Prostate gland (tissue), 2 donors: ENCODE measurements around the gene EPS8L3. TPM values are rescaled to one million over a fixed set of nuclear protein-coding genes. Genes with fewer than 3 reads are reported as not detected.

Source experiments
- DNase-seq: peaks from one replicate; pipeline ENCODE4 v3.0.0-alpha.2; 2019; ENCODE audit warnings: low spot score
- H3K27ac ChIP-seq, 2 donors: fragments of 200-600 bp; sonication (generic); 2 replicates each; pipeline ENCODE4 v1.5.1; 2017 to 2019
- H3K27me3 ChIP-seq: fragments of 200-600 bp; sonication (generic); replicated peaks from 2 replicates; pipeline ENCODE4 v1.5.1; 2019; ENCODE audit not compliant: insufficient read depth
- H3K36me3 ChIP-seq, 2 donors: fragments of 200-600 bp; sonication (generic); 1 replicate in 1 of 2; 2 replicates in 1 of 2; pipeline versions ENCODE4 v1.5.1 to v1.8.1; 2017 to 2019
- H3K4me1 ChIP-seq: fragments of 200-600 bp; sonication (generic); replicated peaks from 2 replicates; pipeline ENCODE4 v1.5.1; 2019
- H3K4me3 ChIP-seq, 2 donors: fragments of 200-600 bp; sonication (generic); 2 replicates each; pipeline ENCODE4 v1.5.1; 2017 to 2019
- H3K9me3 ChIP-seq: fragments of 200-600 bp; sonication (generic); 2 replicates; pipeline ENCODE4 v1.5.1; 2017
- CTCF ChIP-seq, 4 experiments: fragments of 200-600 bp in 2 of 4; fragments of 450-650 bp in 2 of 4; sonication (generic) in 2 of 4; IDR thresholded peaks; 1 replicate in 3 of 4; 2 replicates in 1 of 4; pipeline ENCODE4 v1.5.1; 2016 to 2019; ENCODE audit warnings: antibody characterized with exemption in 4 of 4, mild to moderate bottlenecking in 2 of 4, moderate library complexity in 2 of 4
- POLR2A ChIP-seq: fragments of 450-650 bp; IDR thresholded peaks from one replicate; pipeline ENCODE4 v1.6.1; 2016; ENCODE audit warnings: antibody characterized with exemption, mild to moderate bottlenecking
- POLR2AphosphoS5 ChIP-seq: sonication (generic); formaldehyde crosslinking; IDR thresholded peaks from one replicate; pipeline ENCODE4 v1.6.1; 2017; ENCODE audit warnings: antibody characterized with exemption
- WGBS: methylation state at CpG from one replicate; pipeline ENCODE4 v1.1.5; 2018; 5-methylcytosine and 5-hydroxymethylcytosine counted together
- intact Hi-C: fragments of 100-400 bp; cut with DNase I; formaldehyde crosslinking; loops from one replicate; pipeline ENCODE4 v1.14.2; 2022
- total RNA-seq, 2 donors: library from RNA; depleted of rRNA; stranded (reverse); fragments of >200 nt; gene quantifications; one replicate each; pipeline ENCODE4 v1.1.0, GENCODE V29; 2016

Gene EPS8L3
- total RNA-seq, 2 donors from 2014 or later = 0.34 TPM; not detected in 1

GRCh38 chr1:109740615-109741373 lies 22.9 kb downstream of the EPS8L3 start, which contains the start of gene GSTM3:
TSS of gene GSTM3 (minus strand) at chr1:109741038. CDS start at chr1:109740287, 751 bp downstream.
- DNase-seq = no peak
- Histone ChIP-seq H3K4me3 (peak within 1 kb of the TSS; percentile 49 to 81), H3K9me3 (no peaks in the 10 kb centered on the region), H3K36me3 (peaks cover 3 to 4% of the 10 kb centered on the region in 2 donors), H3K27me3 (no peaks in the 10 kb centered on the region), H3K27ac (peak within 1 kb of the TSS; percentile 71 to 83), H3K4me1 (no peaks in the 10 kb centered on the region)
- TF ChIP-seq CTCF (IDR thresholded peaks at IDR 0.05) = no peak
- no peak for TF ChIP-seq POLR2AphosphoS5
- no peak for TF ChIP-seq POLR2A
- intact Hi-C loops = no loop called here
- WGBS = 18% methylated on average over 10 of the region's 10 CpGs

GRCh38 chr1:109739738-109740614 lies 23.7 kb downstream of the EPS8L3 start:
- peaks cover 3 to 4% of the 10 kb centered on the region in 2 donors for H3K36me3 ChIP-seq
- no peaks in the 10 kb centered on the region for H3K9me3 ChIP-seq
- intact Hi-C loops = loop anchor here (2.0 kb wide), 1 partner anchor 71 kb away; the partner anchor contains the start of gene GSTM2
- H3K4me1 ChIP-seq = no peaks in the 10 kb centered on the region
- H3K27ac ChIP-seq = peak overlapping the region; percentile 71 to 83
- under 1% methylated on average over 86 of the region's 86 CpGs for WGBS
- peak overlapping the region; percentile 49 to 81 for H3K4me3 ChIP-seq
- peak; percentile 75 for DNase-seq
- no peaks in the 10 kb centered on the region for H3K27me3 ChIP-seq
- TF ChIP-seq POLR2AphosphoS5 = peak; percentile 86
- no peak for TF ChIP-seq CTCF (IDR thresholded peaks at IDR 0.05)
- TF ChIP-seq POLR2A = peak; percentile 78

- Histone ChIP-seq H3K4me1 (no peaks in the 10 kb centered on the region), H3K36me3 (peaks cover 3 to 4% of the 10 kb centered on the region in 2 donors), H3K9me3 (no peaks in the 10 kb centered on the region), H3K27ac (no peak overlapping the region), H3K4me3 (no peak overlapping the region), H3K27me3 (no peaks in the 10 kb centered on the region)
- no peak for TF ChIP-seq POLR2A
- TF ChIP-seq POLR2AphosphoS5 = no peak
- no peak for TF ChIP-seq CTCF (IDR thresholded peaks at IDR 0.05)
- 92% methylated on average over 4 of the region's 4 CpGs for WGBS
- no peak for DNase-seq
- intact Hi-C loops = no loop called here
Measured at GRCh38 chr1:109733236-109733870, 30.4 kb downstream of the EPS8L3 start.

- Histone ChIP-seq H3K36me3 (peaks cover 3% of the 10 kb centered on the region in 2 donors), H3K4me3 (no peak overlapping the region), H3K27ac (no peak overlapping the region), H3K4me1 (no peaks in the 10 kb centered on the region), H3K9me3 (no peaks in the 10 kb centered on the region), H3K27me3 (no peaks in the 10 kb centered on the region)
- no peak for DNase-seq
- TF ChIP-seq POLR2A (no peak), CTCF (IDR thresholded peaks at IDR 0.05) (no peak)
- 61% methylated on average over 3 of the region's 3 CpGs for WGBS
- intact Hi-C loops = no loop called here
Measured at GRCh38 chr1:109732390-109732881, 31.3 kb downstream of the EPS8L3 start.
